ENCODE measurements around the gene DNAJC5.

DNA sequence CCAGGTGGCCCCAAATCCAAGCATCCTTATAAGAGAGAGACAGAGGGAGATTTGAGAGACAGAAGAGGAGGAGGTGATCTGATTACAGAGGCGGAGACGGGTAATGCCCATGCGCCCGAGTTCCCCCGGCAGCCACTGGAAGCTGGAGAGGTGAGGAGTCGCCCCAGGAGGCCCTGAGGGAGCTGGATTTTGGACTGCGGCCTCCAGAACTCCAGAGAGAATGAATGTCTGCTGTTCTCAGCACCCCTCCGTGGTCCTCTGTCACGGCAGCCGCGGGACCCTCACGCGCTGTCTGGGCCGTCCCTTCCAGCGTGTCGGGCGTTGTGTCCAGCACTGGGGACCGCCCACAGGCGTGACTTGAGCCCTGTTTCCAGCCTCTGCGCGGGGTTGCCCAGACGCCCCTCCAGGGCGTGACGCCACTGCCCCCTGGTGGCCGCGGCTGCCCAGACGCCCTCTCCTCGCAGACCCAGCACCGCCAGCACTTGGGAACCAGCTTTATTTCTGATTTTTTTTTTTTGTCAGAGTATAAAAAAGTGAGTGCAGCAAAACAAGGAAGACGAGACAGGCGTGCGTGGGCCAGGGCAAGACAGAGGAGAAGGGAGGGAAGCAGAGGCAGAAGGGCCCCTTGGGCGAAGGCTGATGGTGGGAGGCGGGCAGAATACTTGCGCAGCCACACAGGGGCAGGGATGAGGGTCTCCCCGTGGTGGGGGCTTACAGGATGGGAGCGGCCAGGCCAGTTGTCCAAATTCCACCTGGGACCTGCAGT, 78.9 kb downstream of the DNAJC5 start:
- TF ChIP-seq EZH2 (IDR thresholded peaks at IDR 0.05; ENCODE audit: low read length) (no peak), CTCF (optimal IDR thresholded peaks at IDR 0.05 in 1 of 3, IDR thresholded peaks at IDR 0.05 in 1 of 3, conservative IDR thresholded peaks at IDR 0.05 in 1 of 3; ENCODE audit: extremely low read depth in 1 of 3, insufficient read depth in 2 of 3, low read length in 3 of 3) (peak; percentile 85 to 97 (median 92))
